Motor neuron (in vitro differentiated cells): ENCODE measurements around the gene CDH13. TPM values are rescaled to one million over a fixed set of nuclear protein-coding genes. Genes with fewer than 3 reads are reported as not detected.
A peak's percentile ranks its signal among the peaks of the same experiment; 100 is the strongest.

Source experiments
- ATAC-seq, 8 experiments: fragments of 200-7000 bp; cut with Tn5 transposase; replicated peaks in 6 of 8; 2 replicates each; pipeline ENCODE4 v1.8.0; 2021; ENCODE audit warnings: mild to moderate bottlenecking in 8 of 8, moderate library complexity in 8 of 8
- H3K27ac ChIP-seq, 2 donors: fragments of 250-450 bp; sonication (Bioruptor Pico); 2 replicates each; pipeline ENCODE4 v1.9.0; 2021; ENCODE audit warnings: antibody characterized with exemption in 2 of 2, mild to moderate bottlenecking in 2 of 2, moderate library complexity in 1 of 2
- H3K4me1 ChIP-seq, 2 donors: fragments of 250-450 bp; sonication (Bioruptor Pico); replicated peaks in 1 of 2; 2 replicates each; pipeline ENCODE4 v1.6.1; 2021; ENCODE audit warnings: antibody characterized with exemption in 2 of 2, mild to moderate bottlenecking in 2 of 2, moderate library complexity in 1 of 2
- H3K4me3 ChIP-seq, 5 donors: fragments of 250-450 bp; sonication (Bioruptor Pico); 2 replicates each; pipeline ENCODE4 v1.9.0; 2021; ENCODE audit warnings: antibody characterized with exemption in 5 of 5, mild to moderate bottlenecking in 5 of 5, moderate library complexity in 4 of 5
- WGBS, 10 experiments: fragments of 450-650 bp; shearing (Covaris generic); methylation state at CpG; one replicate each; pipeline ENCODE4 v1.0.0; 2022; 5-methylcytosine and 5-hydroxymethylcytosine counted together
- in situ Hi-C, 9 experiments: fragments of 400-800 bp; cut with MboI; loops; one replicate each; pipeline ENCODE4 v1.15.0; 2021; ENCODE audit warnings: low sequenced_read_pairs in 9 of 9, low pct_unique_long_range_greater_than_20kb in 2 of 9; ENCODE audit not compliant: unreplicated experiment in 9 of 9
- total RNA-seq, 8 experiments: library from RNA; unstranded; fragments of 300-600 nt; gene quantifications; 2 replicates each; pipeline versions ENCODE4 v1.2.3 to v1.2.4, GENCODE V29; 2022

Gene CDH13
- total RNA-seq, 8 experiments from 2014 or later = 0.42 to 10.3 (median 3.4) TPM

DNA sequence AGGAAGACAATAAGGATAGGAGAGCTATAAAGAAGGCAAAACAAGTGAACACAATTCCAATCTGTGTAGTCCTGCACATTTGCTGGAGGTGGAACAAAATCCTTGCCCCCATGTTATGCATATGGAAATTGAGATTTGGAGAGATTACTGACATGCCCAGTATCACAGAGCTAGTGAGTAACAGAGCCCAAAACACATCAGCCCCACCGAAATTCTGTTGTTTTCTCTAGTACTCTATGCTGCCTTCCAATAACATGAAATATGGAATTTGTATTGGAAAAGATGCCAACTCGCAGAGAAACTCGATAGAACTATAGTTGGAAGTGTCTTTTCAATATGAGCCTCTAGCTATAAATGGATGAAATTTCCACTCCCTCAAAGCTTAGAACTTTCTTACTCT lies 456.6 kb downstream of the CDH13 start:
- peak in 2 of 8 experiments; percentile 18 to 37 for ATAC-seq
- Histone ChIP-seq H3K4me3 (no peak overlapping the region), H3K4me1 (no peaks in the 10 kb centered on the region), H3K27ac (no peak overlapping the region)
- 13 to 100% (median 86%) methylated on average over 1 to 3 of the region's 3 CpGs; no CpG with 5 or more reads in 2 of the 10 experiments for WGBS, 10 experiments
- in situ Hi-C loops = no loop called here

DNA sequence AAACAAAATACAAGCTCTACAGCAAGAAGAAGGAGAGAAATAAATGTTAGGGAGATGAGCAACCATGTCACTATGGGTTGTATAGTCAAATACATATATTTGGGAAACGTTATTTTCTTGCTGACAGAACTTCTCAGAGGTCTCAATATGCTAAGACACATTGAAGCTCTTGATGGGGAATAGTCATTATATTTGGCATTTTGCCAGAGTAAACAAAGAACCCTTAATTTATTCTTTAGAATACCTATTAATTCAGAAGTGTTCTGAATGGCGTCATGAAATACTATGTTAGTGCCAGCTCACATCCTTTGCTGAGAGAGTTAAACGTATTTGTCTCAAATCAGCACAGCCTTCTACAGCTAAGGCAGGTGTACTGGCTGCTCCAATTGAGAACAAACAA lies 458.9 kb downstream of the CDH13 start:
- H3K4me3 ChIP-seq = no peak overlapping the region
- H3K4me1 ChIP-seq = no peaks in the 10 kb centered on the region
- WGBS, 10 experiments = 14 to 100% (median 52%) methylated on average over 1 to 3 of the region's 3 CpGs; no CpG with 5 or more reads in 2 of the 10 experiments
- no peak for ATAC-seq
- H3K27ac ChIP-seq = no peak overlapping the region
- in situ Hi-C loops = no loop called here

DNA sequence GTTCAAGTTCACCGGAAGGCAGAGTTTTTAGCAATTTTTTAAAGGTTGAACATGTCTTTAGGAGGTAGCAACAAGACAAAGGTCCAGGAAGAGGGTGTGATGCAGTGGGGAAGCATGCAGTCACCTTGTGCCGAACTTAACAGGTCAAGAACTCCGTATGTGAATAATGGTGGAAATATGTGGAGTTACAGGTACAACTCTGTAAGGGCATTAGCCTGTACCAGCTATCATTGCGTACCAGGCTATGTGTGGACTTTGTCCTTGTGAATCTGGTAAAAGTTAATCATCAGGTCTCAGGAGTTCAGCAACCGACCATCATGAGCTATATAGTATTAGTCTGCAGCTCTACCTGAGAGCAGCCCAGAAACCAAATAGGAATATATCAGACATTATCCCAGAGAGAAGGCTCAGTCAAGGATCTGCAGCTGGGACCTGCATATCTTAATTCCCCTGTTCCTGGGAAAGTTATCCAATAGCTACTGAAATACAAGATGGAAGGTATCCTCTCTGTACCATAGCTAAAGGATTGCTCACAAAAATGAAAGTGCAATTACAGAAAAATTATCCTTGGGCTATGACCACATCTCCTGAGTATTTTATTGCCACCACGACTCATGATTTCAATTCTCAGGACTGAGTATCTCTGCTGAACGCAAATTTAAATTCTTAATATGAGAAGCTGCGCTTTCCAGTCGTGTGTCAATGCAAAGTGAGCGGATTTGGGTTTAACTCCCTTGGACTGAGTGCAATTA lies 469.3 kb downstream of the CDH13 start:
- in situ Hi-C loops = no loop called here
- 43 to 84% (median 66%) methylated on average over 2 to 10 of the region's 10 CpGs for WGBS, 10 experiments
- no peak overlapping the region for H3K4me3 ChIP-seq

DNA sequence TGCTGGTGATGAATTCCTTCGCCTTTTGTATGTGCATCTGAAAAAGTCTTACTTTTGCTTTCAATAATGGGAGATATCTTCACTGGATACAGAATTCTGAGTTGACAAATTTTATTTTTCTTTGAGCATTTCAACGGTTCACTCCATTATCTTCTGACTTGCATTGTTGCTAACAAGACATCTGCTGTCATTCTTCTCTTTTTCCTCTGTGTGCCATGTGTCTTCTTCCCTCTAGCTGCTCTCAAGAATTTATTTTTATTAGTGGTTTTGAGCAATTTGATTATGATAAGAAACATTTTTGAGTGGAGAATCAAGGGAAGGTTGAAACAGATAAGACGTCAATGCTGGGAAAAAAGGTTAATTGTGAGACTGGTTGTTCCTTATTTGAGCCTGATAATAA lies 471.8 kb downstream of the CDH13 start:
- in situ Hi-C loops = no loop called here
- 43 to 97% (median 80%) methylated on average over 1 to 3 of the region's 3 CpGs for WGBS, 10 experiments
- ATAC-seq = no peak

More for the DNA sequence above, 469.3 kb downstream of the CDH13 start:
- H3K4me1 ChIP-seq = peaks cover 0 to 7% of the 10 kb centered on the region in 2 donors
- no peak overlapping the region for H3K27ac ChIP-seq
- ATAC-seq = no peak

DNA sequence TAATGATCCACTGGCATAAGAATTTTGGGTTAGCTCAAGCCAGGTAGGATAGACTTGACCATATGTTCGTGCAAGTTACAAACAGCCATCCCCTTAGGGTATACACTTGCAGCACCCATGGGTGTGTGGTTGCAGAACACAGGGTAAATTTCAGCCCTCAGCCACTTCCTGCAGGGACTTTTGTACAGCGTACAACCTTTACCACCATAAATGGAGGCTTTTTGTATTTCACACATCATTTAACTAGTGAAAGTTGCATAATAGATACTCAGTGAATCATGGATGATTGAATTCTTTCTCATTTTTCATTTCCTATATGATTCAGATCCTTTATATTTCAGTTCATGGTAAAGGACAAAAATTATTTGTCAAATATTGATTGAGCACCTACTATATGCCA lies 473.9 kb downstream of the CDH13 start:
- ATAC-seq = no peak
- no peak overlapping the region for H3K27ac ChIP-seq
- H3K4me3 ChIP-seq = no peak overlapping the region
- H3K4me1 ChIP-seq = no peaks in the 10 kb centered on the region
- WGBS, 10 experiments = 27 to 92% (median 60%) methylated on average over 1 to 2 of the region's 2 CpGs; no CpG with 5 or more reads in 4 of the 10 experiments
- in situ Hi-C loops = loop anchor here in 1 of 9 experiments (25.0 kb wide), 1 partner anchor 237 kb away; no protein-coding TSS in a partner anchor

More for the DNA sequence above, 471.8 kb downstream of the CDH13 start:
- no peaks in the 10 kb centered on the region for H3K4me1 ChIP-seq
- H3K4me3 ChIP-seq = no peak overlapping the region
- no peak overlapping the region for H3K27ac ChIP-seq

DNA sequence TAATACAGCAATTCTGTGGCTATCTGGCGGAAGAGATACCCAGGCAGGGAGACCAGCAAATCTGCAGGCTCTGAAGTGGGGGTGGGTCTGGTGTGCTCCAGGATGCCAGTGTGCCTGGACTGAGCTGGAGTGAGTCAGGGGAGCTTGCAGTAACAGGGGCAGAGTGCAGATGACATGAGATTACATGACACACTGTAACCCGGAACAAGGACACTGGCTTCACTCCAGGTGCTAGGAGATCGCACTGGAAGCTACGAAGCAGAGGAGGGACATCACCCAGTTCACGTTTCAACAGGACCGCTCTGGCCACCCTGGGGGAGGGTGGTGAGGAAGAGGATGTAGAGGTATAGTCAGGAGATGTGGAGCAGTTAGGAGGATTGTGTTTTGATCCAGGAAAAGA lies 475.6 kb downstream of the CDH13 start:
- 67 to 100% (median 86%) methylated on average over 1 to 5 of the region's 6 CpGs; no CpG with 5 or more reads in 3 of the 10 experiments for WGBS, 10 experiments
- no peak overlapping the region for H3K4me3 ChIP-seq
- ATAC-seq = no peak
- H3K27ac ChIP-seq = no peak overlapping the region
- in situ Hi-C loops = loop anchor here in 1 of 9 experiments (25.0 kb wide), 1 partner anchor 235 kb away; no protein-coding TSS in a partner anchor
- no peaks in the 10 kb centered on the region for H3K4me1 ChIP-seq

DNA sequence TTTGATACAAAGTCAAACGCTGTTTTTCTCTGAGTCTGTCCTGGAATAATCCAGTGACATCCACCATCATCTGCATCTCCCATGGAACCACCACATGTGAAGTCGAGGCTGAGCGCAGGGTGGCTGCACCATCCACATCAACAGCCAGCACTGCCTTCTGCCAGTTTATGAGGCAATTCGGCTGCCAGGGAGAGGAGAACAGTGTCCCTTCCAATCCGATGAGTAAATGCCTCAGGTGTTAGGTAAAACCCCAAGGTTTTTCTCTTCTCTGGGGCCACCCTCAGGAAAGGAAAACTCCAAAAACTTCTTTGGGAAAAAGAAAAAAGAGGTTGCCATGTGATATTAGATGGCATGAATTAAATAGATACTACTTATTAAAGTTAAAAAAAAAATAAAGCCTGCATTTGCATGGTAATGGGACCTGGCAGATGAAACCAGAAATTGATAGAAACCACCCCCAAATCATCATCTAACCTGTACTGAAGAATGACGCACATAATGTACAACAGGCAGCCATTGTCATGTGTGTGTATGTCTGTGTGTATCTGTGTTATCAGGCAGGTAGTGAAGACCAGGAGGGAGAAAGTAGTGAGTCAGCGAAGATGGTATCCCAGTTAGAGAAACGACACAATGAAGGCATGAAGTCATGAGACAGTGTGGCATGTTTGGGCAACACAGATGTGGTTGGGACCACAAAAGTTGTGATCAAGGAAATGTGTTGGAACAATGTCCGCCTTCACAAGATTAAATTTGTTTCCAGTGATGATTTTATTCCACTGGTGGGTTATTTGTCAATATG lies 478.7 kb downstream of the CDH13 start:
- no peak for ATAC-seq
- H3K4me1 ChIP-seq = no peaks in the 10 kb centered on the region
- no peak overlapping the region for H3K4me3 ChIP-seq
- in situ Hi-C loops = loop anchor here in 1 of 9 experiments (25.0 kb wide), 1 partner anchor 232 kb away; no protein-coding TSS in a partner anchor
- 63 to 96% (median 91%) methylated on average over 2 to 9 of the region's 9 CpGs for WGBS, 10 experiments
- H3K27ac ChIP-seq = no peak overlapping the region

DNA sequence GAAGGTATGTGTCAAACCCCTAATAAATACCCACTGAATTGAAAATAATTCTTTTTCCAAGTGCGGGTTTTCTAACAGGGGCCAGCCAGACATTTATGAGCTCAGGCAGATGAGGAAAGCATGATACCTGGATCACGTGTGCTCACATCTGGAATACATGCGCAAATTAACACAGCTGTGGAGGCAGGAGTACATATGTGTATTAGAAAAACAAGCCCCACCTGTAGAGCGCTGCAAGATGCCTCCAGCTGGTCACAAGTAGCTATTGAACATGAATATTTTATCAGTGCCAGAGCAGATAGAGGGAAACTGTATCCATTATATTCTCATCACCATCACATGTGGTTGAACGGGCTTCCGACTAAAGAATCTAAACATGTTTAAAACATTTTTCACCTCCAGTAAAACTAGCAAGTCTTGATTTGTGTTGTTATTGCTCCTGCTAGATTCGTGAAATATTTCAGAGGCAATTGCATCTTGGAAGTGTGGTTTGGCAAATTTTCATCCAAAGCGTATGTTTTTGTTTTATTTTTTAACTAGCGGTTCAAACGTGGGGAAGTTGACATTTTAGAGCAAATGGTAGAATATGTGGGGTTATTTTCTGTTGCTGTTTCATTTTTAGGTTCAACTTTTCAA lies 482.8 kb downstream of the CDH13 start:
- H3K4me1 ChIP-seq = no peaks in the 10 kb centered on the region
- no peak overlapping the region for H3K4me3 ChIP-seq
- ATAC-seq = peak in 2 of 8 experiments; percentile 35 to 54
- H3K27ac ChIP-seq = no peak overlapping the region
- in situ Hi-C loops = loop anchor here in 1 of 9 experiments (25.0 kb wide), 1 partner anchor 228 kb away; no protein-coding TSS in a partner anchor
- WGBS, 10 experiments = 24 to 98% (median 76%) methylated on average over 3 to 9 of the region's 10 CpGs; no CpG with 5 or more reads in 1 of the 10 experiments

DNA sequence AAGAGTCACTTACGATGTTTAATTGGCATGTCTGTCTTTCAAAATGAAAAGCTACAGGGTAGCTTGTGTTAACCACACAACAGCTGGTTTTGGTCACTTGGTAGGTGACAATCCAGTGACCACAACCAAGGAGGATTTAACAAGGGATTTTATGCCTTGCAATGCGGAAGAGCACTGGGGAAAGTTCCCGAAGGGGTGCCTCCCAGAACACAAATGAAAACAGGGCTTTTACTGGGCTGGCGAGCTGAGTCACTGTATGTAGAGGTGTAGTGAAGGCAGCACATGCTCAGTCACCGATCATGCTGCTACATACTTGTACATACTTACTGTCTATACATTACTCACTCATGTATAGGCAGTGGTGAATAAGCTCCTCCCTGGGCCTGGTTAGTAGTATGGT lies 483.5 kb downstream of the CDH13 start:
- peak in 2 of 8 experiments; percentile 58 to 69 for ATAC-seq
- Histone ChIP-seq H3K4me1 (no peaks in the 10 kb centered on the region), H3K27ac (no peak overlapping the region), H3K4me3 (no peak overlapping the region)
- WGBS, 10 experiments = 17 to 100% (median 77%) methylated on average over 1 to 4 of the region's 5 CpGs; no CpG with 5 or more reads in 4 of the 10 experiments
- in situ Hi-C loops = loop anchor here in 1 of 9 experiments (25.0 kb wide), 1 partner anchor 227 kb away; no protein-coding TSS in a partner anchor

DNA sequence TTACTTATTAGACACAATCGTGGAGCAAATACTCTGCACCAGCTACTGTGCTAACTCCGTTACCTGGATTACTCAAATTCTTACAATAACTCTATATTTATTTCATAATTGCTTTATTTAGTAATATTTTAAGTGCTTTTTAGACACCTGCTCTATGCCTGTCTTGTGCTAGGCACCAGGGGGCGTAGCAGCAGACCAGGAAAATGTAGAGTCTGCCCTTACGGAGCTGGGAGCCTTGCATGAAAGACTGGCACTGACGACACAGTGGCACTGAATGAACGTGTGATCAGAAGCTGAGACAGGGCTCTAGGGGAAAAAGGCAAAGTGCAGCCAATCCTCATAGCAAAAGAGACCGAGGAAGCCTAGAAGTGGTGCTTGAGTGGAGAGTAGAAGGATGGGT lies 486.5 kb downstream of the CDH13 start:
- 0 to 75% (median 53%) methylated on average over 1 to 6 of the region's 7 CpGs; no CpG with 5 or more reads in 2 of the 10 experiments for WGBS, 10 experiments
- in situ Hi-C loops = loop anchor here in 1 of 9 experiments (25.0 kb wide), 1 partner anchor 224 kb away; no protein-coding TSS in a partner anchor
- peak in 6 of 8 experiments; percentile 37 to 85 (median 66) for ATAC-seq
- no peak overlapping the region for H3K4me3 ChIP-seq
- no peaks in the 10 kb centered on the region for H3K4me1 ChIP-seq
- no peak overlapping the region for H3K27ac ChIP-seq

DNA sequence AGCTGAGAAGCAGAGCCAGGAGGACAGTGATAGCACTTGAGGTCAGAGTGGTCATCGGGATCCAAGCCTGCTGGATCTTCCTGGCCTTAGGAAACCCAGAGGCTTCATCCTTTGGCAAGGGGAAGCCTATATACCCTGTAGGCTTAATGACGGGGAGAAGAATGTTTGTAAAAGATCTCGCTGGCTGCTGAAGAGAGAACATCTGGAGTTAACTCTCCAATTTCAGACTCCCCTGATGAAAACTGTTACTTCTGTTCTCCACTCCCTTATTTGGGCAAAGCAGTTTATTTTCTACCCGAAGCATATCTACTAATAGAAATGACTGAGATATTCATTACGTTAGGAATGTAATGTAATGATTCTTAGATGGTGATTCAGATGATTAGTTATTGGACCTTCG lies 487.0 kb downstream of the CDH13 start:
- peaks cover 0 to 2% of the 10 kb centered on the region in 2 donors for H3K4me1 ChIP-seq
- in situ Hi-C loops = loop anchor here in 1 of 9 experiments (25.0 kb wide), 1 partner anchor 223 kb away; no protein-coding TSS in a partner anchor
- ATAC-seq = no peak
- H3K27ac ChIP-seq = no peak overlapping the region
- WGBS, 10 experiments = 35 to 97% (median 84%) methylated on average over 2 to 4 of the region's 6 CpGs; no CpG with 5 or more reads in 2 of the 10 experiments
- H3K4me3 ChIP-seq = no peak overlapping the region

DNA sequence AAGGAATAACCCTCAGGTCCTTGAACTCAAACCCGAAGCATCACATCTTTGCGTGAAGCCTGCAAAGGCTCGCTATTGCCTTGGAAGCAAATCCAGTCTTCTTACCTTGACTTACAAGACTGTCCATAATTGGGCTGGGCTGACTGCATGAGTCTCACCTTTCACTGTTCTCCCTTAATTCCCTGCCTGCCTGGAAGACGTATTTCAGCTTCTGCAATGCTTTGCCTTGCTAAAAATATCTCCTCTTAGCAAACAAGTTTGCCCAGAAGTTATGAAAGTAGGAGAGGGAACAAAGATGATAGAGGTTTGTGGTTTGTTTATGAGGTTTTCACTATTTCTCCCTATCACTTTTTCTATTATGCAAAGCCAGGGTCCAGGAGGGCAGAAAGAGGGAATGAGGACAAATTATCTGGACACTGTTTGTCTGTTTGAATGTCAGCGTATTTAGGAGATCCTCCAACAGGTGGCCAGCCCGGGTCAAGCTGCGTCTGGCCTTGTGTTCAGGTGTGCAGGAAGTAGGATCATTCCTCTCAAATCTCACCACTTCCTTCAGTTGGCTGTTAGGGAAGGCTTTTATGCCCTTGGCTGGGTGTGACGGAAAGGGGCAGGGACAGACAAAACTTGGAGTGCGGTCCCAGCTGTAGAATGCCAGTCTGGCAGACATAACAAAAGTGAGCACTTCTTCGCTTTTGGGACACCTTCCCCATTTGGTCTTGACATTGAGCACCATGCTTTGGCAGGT lies 488.9 kb downstream of the CDH13 start:
- no peak overlapping the region for H3K4me3 ChIP-seq
- no peak overlapping the region for H3K27ac ChIP-seq
- WGBS, 10 experiments = 80 to 100% (median 95%) methylated on average over 1 to 8 of the region's 10 CpGs; no CpG with 5 or more reads in 2 of the 10 experiments
- in situ Hi-C loops = loop anchor here in 1 of 9 experiments (25.0 kb wide), 1 partner anchor 222 kb away; no protein-coding TSS in a partner anchor
- H3K4me1 ChIP-seq = peaks cover 0 to 2% of the 10 kb centered on the region in 2 donors
- ATAC-seq = no peak
